ENCODE results near the gene LEP.

- TF ChIP-seq HDGF (IDR thresholded peaks at IDR 0.05; ENCODE audit: borderline replicate concordance) (no peak), BHLHE40 (IDR thresholded peaks at IDR 0.05; ENCODE audit: borderline replicate concordance) (no peak), TARDBP (IDR thresholded peaks at IDR 0.05) (no peak), FOXA1 (IDR thresholded peaks at IDR 0.05) (no peak), ARNT (IDR thresholded peaks at IDR 0.05) (no peak)
Measured at GRCh38 chr7:128264477-128264876, 23.4 kb downstream of the LEP start.
